ENCODE data around the gene CAMK1D. TPM values are rescaled to one million over a fixed set of nuclear protein-coding genes. Genes with fewer than 3 reads are reported as not detected.

Gene CAMK1D
- total RNA-seq, 4 donors from 2014 or later = 13.5 to 21.4 (median 15.7) TPM

- in situ Hi-C loops (cut with MboI; ENCODE audit: low pct_ligation_motif_present in 1 of 4, low pct_unique_long_range_greater_than_20kb in 1 of 4, low sequenced_read_pairs in 3 of 4) (no loop called here), intact Hi-C loops (cut with DNase I; ENCODE audit: low total_unique reads) (no loop called here)
- 87 to 88% methylated on average over 8 to 16 of the region's 16 CpGs for WGBS, 2 donors (ENCODE audit: low coverage in 1 of 2)
- no peak for DNase-seq
- TF ChIP-seq EP300 (IDR thresholded peaks at IDR 0.05; ENCODE audit: low read depth) (no peak), POLR2AphosphoS5 (IDR thresholded peaks at IDR 0.05) (no peak), POLR2A (IDR thresholded peaks at IDR 0.05) (no peak), CTCF (IDR thresholded peaks at IDR 0.05) (no peak)
- peaks cover 10 to 38% (median 20%) of the 10 kb centered on the region in 4 donors for H3K4me1 ChIP-seq
- no peaks in the 10 kb centered on the region for H3K27me3 ChIP-seq
- no peak overlapping the region for H3K4me3 ChIP-seq
- H3K27ac ChIP-seq = no peak overlapping the region
- no peaks in the 10 kb centered on the region for H3K9me3 ChIP-seq
- no peaks in the 10 kb centered on the region for H3K36me3 ChIP-seq
These were observed 152.6 kb downstream of the CAMK1D start for GRCh38 chr10:12501841-12502525.

- no peaks in the 10 kb centered on the region for H3K36me3 ChIP-seq
- DNase-seq = no peak
- H3K4me1 ChIP-seq = peaks cover 10 to 38% (median 20%) of the 10 kb centered on the region in 4 donors
- H3K27ac ChIP-seq = no peak overlapping the region
- no peak for TF ChIP-seq POLR2A (IDR thresholded peaks at IDR 0.05)
- TF ChIP-seq CTCF (IDR thresholded peaks at IDR 0.05) = no peak
- no peak for TF ChIP-seq EP300 (IDR thresholded peaks at IDR 0.05; ENCODE audit: low read depth)
- TF ChIP-seq POLR2AphosphoS5 (IDR thresholded peaks at IDR 0.05) = no peak
- intact Hi-C loops (cut with DNase I; ENCODE audit: low total_unique reads) = no loop called here
- H3K9me3 ChIP-seq = no peaks in the 10 kb centered on the region
- H3K27me3 ChIP-seq = no peaks in the 10 kb centered on the region
- in situ Hi-C loops (cut with MboI; ENCODE audit: low pct_ligation_motif_present in 1 of 4, low pct_unique_long_range_greater_than_20kb in 1 of 4, low sequenced_read_pairs in 3 of 4) = no loop called here
- 94% methylated on average over 19 of the region's 19 CpGs; no CpG with 5 or more reads in 1 of the 2 donors for WGBS, 2 donors (ENCODE audit: low coverage in 1 of 2)
- H3K4me3 ChIP-seq = no peak overlapping the region
These were observed 153.4 kb downstream of the CAMK1D start for GRCh38 chr10:12502526-12503274.

GRCh38 chr10:12503311-12503710, 154.0 kb downstream of the CAMK1D start:
- peaks cover 10 to 34% (median 20%) of the 10 kb centered on the region in 4 donors for H3K4me1 ChIP-seq
- DNase-seq = peak; percentile 34
- H3K27ac ChIP-seq = no peak overlapping the region
- H3K9me3 ChIP-seq = no peaks in the 10 kb centered on the region
- TF ChIP-seq POLR2AphosphoS5 (IDR thresholded peaks at IDR 0.05) (no peak), EP300 (IDR thresholded peaks at IDR 0.05; ENCODE audit: low read depth) (no peak), CTCF (IDR thresholded peaks at IDR 0.05) (no peak), POLR2A (IDR thresholded peaks at IDR 0.05) (no peak)
- in situ Hi-C loops (cut with MboI; ENCODE audit: low pct_ligation_motif_present in 1 of 4, low pct_unique_long_range_greater_than_20kb in 1 of 4, low sequenced_read_pairs in 3 of 4) = no loop called here
- no peaks in the 10 kb centered on the region for H3K36me3 ChIP-seq
- intact Hi-C loops (cut with DNase I; ENCODE audit: low total_unique reads) = no loop called here
- no peaks in the 10 kb centered on the region for H3K27me3 ChIP-seq
- 57 to 61% methylated on average over 5 to 10 of the region's 10 CpGs for WGBS, 2 donors (ENCODE audit: low coverage in 1 of 2)
- H3K4me3 ChIP-seq = no peak overlapping the region

GRCh38 chr10:12504176-12504575, 154.8 kb downstream of the CAMK1D start:
- intact Hi-C loops (cut with DNase I; ENCODE audit: low total_unique reads) (no loop called here), in situ Hi-C loops (cut with MboI; ENCODE audit: low pct_ligation_motif_present in 1 of 4, low pct_unique_long_range_greater_than_20kb in 1 of 4, low sequenced_read_pairs in 3 of 4) (no loop called here)
- TF ChIP-seq CTCF (IDR thresholded peaks at IDR 0.05) = no peak
- no peak for TF ChIP-seq POLR2A (IDR thresholded peaks at IDR 0.05)
- TF ChIP-seq POLR2AphosphoS5 (IDR thresholded peaks at IDR 0.05) = no peak
- TF ChIP-seq EP300 (IDR thresholded peaks at IDR 0.05; ENCODE audit: low read depth) = no peak
- Histone ChIP-seq H3K36me3 (no peaks in the 10 kb centered on the region), H3K4me1 (peaks cover 10 to 29% (median 19%) of the 10 kb centered on the region in 4 donors), H3K9me3 (no peaks in the 10 kb centered on the region), H3K27ac (no peak overlapping the region), H3K4me3 (no peak overlapping the region), H3K27me3 (no peaks in the 10 kb centered on the region)
- WGBS, 2 donors (ENCODE audit: low coverage in 1 of 2) = 94 to 100% methylated on average over 3 to 11 of the region's 11 CpGs
- DNase-seq = no peak
